Stimulated activated CD4-positive, alpha-beta T cell treated with anti-CD3 and anti-CD28 coated beads, Interleukin-1b, Interleukin-23, amount 100 ng/mL, for 48 hours (primary cell): Measurements from ENCODE around the gene SERTAD1.
"Not testable (repeated sequence)": the region's sequence is repeated elsewhere in the genome, so short reads cannot be mapped to it uniquely, and the experiment has no call there.

Source experiments
- DNase-seq: peaks from one replicate; pipeline ENCODE4 v3.0.0-alpha.2; 2020

SERTAD1 gene

DNA sequence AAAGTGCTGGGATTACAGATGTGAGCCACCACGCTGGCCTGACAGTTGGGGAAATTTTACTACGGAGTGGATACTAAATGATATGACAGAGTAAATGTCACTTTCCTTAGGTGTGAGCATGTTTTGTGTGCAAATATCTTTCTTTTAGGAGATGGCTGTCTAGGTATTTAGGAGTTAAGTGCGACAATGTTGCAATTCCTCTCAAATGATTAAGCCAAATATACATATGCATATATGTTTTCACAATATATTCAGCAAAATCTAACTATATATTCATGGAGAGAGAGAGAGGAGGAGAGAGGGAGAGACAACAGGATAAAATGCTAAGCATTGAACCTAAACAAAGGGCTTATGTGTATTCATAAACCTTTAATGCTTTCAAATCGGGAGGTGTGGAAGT is 23.7 kb upstream of the SERTAD1 start:
- DNase-seq, result no peak

DNA sequence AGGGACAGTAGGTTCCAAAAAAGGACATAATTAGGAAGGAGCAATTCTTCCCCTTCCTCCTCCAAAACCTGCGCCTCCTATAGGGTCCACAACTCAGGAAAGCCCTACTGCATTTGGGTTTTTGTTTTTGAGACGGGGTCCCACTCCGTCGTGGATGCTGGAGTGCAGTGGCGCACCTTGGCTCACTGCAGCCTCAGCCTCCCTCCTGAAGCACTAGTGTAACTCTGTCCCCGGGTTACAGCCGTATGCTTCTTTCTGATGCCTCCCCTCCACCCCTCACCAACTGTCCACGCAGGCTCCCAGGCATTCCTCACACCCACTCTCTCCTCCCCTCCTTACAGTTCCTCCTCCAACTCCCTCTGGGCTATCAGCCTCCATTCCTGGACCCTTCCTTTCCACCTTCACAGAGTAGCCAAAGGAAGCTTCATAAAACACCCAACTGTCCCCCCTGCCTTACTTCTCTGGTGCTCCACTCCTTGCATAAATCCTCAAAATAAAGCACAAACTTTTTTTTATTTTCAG is 20.5 kb upstream of the SERTAD1 start:
- DNase-seq, result no peak

DNA sequence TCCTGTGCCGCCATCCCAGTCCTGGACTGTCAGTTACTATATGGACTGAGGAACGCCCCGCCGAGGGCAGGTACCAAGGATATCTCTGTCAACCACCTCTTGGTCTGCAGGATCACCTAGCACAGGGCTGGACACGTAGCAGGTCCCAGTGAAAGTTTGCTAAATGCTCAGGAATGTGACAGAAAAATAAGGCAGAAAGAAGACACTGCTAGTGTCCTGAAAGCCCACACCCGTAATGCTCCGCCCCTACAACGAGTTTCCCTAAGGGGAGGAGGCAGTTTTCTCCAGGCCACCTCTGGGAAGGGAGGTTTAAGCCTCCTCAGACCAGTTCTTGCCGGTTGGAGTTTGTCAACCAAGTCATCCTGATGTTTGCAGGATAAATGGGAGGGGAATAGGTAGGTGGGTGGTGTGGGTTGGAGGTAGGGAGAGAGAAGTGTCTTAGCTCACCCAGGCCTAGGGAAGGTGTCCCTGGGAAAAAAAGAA is 20.0 kb upstream of the SERTAD1 start:
- no peak for DNase-seq

DNA sequence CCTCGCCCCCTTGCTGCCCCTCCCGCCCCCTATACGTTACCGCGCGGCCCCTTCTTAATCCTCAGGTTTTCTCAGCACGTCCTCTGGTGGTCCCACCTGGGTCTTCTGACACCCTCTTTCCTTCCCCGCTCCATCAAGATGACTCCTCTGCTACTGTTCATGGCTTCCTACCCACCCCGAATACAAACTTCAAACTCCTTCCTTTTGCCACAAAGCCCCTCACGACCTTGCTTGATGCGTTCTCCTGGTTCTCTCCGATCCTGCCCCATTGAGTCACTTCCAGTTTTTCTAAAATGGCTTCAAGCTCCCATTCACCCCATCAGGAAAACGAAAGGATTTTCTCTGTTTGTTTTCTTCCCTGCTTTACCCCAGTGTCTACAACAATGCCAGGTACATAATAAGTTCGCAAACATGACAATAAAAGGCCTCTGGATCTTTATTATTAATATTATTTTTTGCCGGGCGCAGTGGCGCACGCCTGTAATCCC is 19.1 kb upstream of the SERTAD1 start:
- DNase-seq, result no peak

DNA sequence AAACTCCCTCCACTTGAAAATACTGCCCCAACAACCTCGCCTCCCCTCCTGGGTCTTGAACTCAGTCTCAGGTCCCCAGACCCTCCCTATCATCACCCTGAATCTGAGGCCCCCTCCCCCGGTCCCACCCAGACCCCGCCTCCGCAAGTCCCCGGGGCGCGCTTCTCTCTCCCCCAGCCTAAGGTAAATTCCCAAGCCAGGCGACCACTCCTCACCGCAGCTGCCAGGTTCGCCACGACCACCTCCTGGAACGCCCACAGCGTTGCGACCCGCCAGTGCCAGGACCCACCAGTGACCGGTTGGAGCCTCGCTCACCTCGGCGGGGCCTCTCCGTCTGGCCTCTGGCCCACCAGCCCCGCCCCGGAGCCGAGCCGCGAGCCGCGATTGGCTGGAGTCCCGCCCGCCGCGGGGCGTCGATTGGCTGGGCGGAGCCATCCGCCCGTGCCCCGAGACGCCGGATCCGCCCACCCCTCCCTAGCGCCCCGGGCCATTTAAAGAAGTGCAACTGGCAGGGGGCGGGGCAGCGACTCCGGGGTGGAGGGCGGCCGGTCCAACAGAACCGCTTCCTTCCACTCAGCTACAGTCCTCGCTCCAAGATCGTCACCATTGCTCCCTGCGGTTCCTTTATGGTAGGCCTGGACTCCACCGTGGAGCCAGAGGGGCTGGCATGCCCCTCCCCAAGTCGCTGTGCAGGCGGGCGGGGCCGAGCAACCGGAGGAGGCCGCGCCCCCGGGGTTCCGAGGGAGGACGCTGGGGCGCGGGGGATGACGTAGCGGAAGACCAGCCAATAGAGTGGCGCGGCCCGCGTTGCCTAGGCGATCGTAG is 18.4 kb upstream of the SERTAD1 start, which contains the start of gene SERTAD3:
TSS of gene SERTAD3 (minus strand) at position 336 of the 825 bp plus-strand sequence. CDS start 2,255 bp downstream, outside the sequence.
- DNase-seq, result peak; percentile 96

DNA sequence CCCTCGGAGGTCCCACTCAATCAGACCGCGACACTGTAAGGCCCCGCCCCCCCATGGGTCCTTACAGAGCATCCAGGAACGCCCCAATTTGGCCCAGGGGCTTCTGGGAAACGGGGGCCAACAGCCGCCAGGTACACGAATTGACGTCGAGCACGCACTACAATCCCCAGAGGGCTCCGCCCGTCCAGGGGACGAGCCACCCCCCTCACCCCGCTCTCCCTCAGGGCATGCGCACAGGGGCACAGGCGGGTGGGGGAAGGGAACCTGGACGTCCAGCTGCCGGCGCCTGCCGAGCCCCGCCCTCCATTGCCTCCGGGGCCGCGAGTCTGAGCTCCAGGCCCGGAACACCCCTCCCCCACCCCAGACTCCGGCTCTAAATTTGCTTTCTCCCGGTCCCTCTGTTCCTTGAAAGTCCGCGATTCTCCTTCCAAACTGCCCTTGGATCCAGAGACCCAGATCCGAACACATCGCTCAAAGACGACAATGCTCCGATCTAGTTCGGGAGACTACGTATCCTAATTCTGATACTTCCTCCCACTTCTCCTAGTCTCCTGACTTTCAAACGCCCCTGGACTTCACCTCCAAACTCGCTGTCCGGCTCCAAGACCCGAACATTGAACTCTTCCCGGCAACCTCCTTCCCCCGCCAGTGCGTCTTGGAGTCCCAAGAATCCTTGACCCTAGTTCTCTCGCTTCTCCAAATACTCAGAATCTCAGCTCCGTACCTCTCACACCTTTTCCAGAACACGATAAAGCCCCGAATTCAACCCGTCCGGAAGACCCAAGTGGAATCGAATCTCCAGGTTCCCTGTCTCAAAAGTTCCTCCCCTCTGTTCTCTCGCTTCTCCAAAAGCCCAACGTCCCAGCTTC is 17.6 kb upstream of the SERTAD1 start:
- peak; percentile 100 for DNase-seq

DNA sequence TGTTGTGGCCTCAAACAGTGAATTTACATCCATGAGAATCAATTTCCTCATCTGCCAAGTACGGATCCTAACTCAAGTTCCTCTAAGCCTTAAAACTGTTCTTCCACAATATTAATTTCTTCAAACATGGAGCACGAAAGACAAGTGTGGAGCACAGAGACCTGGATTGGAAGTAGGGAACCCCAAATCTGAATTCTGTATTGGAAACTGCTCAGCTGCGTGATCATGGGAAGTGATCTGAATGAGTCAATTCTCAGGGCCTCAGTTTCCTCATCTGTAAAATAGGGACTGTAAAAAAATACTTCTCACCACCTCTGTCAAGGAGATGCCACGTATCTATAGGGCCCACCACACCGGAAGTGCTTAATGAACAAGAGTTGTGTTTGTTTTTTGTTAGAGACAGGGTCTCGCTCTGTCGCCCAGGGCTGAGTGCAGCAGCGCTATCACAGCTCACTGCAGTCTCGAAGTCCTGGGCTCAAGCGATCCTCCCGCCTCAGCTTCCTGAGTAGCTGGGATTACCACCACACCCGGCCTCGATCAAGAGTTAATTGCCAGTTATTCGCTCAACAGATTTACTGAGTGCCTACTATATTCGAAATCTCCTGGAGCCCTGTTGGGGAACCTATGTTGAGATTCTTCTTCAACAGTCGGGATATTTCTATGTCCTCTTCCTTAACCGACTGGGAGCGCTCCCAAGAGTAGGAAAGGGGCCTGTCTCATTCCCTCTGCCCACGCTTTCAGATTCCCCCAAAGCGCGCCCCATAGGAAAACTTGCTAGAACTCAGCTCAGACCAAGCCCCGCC is 16.7 kb upstream of the SERTAD1 start:
- no peak for DNase-seq

DNA sequence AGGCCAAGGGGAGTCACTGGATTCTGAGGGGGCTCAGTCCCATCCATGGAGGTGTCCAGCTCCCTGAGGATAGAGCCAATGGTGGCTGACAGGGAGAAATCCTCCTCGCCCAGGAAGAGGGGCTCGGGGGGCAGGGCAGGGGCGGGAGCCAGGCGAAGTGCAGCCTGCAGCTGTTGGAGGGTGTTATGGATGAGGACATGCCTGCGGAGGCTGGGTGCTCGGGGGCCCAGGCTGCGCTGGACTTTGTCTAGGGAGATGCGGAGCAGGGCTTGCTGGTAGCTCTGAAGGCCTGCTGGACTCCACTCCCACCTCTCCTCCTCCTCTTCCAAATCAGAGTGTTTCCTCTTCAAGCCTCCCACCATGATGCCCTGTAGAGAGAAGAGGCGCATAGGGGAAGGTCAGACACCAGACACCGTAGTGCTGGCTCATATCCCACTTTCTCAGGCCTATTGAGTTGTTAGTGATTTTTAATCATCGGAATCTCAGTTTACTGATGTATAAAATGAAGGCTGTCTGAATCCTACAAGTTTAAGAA is 16.0 kb upstream of the SERTAD1 start:
- no peak for DNase-seq

DNA sequence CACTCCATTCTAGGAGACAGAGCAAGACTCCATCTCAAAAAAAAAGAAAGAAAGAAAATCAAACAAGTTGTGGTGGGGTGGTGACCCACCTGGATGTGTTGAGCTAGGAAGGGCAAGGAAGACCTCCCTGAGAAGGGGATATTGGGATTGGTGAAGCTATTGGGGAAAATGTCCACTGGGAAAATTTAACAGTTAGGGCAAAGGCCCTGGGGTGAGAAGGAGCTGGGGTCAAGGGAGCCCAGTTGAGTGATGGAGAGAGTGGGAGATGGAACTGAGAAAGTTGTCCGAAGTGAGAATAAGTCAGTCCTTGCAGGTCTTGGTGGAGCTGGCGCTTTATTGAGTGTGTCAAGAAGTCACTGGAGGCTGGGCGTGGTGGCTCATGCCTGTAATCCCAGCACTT is 12.5 kb upstream of the SERTAD1 start:
- DNase-seq, result no peak

DNA sequence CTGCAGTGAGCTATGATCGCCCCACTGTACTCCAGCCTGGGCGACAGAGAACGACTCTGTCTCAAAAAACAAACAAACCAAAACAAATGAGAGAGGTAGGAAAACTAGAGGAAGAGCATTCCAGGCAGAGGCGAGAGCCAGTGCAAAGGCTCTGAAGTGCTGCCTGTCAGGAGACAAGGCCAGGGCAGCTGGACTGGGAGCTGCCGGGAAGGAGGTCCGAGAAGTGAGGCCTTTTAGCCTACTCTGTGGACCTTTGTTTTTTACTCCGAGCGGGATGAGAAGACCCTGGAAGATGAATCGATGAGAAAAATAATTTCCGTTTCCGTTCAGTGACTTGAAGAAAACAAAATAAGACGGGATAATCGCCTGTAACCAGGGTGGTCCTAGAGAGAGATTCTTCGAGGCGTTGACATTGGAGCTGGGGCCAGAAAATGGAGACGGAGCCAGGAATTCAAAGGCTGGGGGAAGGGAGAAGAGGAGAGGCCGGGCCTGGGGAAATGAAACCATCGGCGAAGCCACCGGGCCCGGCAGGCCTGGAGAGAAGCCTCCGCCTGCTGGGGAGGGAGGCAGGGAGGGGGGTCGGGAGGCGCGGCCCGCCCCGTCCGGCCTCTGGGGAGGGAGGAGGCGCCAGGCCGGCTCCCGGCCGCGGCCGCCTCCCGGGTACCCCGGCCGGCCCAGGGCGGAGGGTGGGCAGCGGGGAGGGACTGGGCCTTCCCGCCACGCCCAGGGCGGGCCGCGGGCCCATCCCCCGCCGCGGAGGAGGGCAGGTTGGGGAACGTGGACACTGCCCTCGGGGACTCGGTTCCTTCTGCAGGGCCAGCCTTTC is 7.8 kb upstream of the SERTAD1 start:
- DNase-seq, result peak; percentile 46

DNA sequence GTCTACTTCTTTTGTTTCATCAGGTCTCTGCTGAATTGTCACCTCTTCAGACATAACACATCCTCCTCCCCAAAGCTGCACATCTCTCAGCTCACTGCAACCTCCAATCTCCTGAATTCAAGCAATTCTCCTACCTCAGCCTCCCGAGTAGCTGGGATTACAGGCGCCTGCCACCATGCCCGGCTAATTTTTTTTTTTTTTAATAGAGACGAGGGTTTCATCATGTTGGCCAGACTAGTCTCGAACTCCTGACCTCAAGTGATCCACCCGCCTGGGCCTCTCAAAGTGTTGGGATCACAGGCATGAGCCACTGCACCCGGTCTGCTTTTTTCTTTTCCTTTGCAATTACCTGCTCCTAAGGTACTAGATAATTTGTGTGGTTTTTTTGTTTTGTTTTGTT is 7.0 kb upstream of the SERTAD1 start:
- not testable (repeated sequence) for DNase-seq

DNA sequence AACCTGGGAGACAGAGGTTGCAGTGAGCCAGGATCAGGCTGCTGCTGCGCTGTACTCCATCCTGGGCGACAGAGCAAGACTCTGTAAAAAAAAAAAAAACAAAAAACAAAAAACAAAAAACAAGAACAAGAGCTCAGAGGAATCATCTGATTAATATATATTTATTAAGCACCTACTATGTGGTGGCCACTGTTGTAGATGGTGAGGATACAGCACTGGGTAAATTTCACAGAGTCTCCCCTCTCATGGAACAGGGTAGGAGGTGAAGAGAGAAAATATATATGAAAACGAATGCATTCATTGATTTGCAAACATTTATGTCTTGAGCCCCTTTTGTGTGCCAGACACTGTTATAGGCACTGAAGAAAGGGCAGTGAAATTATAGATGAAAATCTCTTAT is 5.9 kb upstream of the SERTAD1 start:
- DNase-seq, result no peak

DNA sequence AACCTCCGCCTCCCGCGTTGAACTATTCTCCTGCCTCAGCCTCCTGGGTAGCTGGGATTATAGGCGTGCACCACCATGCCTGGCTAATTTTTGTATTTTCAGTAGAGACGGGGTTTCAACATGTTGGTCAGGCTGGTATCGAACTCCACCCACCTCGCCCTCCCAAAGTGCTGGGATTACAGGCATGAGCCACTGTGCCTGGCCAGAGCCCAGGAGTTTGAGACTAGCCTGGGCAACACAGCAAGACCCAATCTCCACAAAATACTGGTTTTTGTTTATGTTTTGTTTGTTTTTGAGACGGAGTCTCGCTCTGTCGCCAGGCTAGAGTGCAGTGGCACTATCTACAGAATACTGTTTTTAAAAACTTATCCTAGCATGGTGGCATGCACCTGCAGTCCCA is 4.5 kb upstream of the SERTAD1 start:
- not testable (repeated sequence) for DNase-seq

DNA sequence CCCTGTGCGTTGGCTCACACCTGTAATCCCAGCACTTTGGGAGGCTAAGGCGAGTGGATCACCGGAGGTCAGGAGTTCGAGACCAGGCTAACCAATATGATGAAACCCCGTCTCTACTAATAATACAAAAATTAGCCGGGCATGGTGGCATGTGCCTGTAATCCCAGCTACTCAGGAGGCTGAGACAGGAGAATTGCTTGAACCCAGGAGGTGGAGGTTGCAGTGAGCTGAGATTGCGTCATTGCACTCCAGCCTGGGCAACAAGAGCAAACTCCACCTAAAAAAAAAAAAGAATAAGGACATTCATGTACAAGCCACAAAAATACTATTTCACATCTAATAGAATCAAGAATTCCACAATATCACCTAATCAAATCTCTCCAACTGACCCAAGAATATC is 2.4 kb upstream of the SERTAD1 start:
- not testable (repeated sequence) for DNase-seq

DNA sequence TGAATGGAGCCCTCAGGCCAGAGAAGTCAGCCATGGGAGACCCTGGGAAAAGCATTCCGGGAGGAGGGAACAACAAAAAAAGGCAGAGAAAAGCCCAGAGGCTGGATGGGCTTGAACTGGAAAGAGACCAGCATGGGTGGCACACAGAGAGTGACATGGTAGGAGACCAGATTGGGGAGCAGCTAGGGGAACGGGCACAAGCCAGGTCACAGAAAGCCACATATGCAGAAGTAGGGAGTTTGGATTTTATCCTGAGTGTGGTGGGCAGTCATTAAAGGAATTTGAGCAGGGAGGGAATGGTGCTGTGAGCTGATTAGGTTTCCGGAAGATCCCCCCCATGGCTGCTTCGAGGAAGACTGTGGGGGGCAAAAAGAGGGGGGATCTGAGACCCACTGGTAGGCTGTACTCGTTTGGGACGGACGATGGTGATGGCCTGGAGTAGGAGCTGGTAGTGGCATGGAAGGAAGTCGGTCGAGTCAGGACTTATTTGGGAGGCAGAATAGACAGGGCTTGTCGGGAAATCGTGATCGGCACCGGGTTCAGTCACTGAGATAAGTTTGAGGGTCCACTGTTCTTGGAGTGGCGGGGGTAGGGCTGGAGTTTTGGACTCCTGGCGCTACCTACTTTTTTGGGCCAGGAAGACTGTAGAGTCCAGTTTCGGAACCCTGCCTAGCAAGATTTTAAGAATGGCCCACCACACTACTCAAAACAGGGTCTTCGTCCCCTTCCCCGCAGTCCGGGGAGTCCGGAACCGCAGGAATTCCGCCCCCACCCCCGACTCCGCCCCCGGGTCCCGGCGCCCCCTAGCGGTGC is 949 bp downstream of the SERTAD1 start:
- DNase-seq, result no peak

DNA sequence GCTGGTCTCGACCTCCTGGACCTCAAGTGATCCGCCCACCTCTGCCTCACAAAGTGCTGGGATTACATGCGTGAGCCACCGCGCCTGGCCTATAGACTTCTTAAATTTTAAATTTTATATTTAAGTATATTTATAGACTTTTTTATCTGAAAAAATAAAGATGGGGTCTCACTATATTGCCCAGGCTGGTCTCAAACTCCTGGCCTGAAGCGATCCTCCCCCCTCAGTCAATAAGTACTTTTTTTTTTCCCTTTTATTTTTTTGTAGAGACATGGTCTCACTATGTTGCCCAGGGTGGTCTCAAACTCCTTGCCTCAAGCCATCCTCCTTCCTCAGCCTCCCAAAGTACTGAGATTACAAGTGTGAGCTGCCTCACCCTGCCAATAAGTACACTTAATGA is 1.9 kb downstream of the SERTAD1 start:
- DNase-seq, result no peak

DNA sequence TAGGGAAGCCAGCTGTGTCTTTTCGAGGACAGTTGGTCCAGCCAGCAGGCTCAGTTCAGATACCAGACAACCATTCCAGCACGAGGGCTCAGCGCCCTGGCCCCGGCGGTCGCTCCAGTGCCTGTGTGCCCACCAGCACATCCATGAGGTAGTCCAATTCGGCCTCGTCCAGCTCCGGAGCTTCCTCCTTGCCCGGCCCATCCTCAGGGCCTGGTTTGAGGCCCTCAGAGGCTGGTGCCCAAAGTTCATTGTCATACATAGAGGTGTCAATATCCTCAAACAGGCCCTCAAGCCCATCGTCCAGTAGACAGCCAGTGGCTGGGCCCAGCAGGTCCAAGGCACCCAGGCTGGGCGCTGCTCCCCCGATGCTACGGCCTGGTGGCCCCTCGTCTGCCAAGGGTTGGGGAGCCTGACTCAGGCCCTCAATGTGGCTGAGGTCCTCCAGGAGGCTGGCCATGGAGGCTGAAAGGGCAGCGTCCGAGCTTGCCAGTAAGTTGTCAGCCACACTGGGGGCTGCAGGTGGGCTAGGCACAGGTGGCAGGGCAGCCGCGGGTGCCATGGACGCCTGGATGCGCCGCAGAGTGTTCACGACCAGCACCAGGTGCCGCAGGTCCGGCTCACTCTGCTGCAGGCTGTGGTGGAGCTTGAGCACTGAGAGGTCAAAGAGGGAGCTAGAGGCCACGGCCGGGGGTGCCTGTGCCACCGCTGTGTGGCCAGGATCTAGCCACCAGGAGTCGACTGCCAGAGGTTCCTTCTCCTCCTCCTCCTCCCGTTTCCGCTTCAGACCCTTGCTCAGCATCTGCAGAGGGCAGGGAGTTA is 2.8 kb downstream of the SERTAD1 start:
- no peak for DNase-seq

DNA sequence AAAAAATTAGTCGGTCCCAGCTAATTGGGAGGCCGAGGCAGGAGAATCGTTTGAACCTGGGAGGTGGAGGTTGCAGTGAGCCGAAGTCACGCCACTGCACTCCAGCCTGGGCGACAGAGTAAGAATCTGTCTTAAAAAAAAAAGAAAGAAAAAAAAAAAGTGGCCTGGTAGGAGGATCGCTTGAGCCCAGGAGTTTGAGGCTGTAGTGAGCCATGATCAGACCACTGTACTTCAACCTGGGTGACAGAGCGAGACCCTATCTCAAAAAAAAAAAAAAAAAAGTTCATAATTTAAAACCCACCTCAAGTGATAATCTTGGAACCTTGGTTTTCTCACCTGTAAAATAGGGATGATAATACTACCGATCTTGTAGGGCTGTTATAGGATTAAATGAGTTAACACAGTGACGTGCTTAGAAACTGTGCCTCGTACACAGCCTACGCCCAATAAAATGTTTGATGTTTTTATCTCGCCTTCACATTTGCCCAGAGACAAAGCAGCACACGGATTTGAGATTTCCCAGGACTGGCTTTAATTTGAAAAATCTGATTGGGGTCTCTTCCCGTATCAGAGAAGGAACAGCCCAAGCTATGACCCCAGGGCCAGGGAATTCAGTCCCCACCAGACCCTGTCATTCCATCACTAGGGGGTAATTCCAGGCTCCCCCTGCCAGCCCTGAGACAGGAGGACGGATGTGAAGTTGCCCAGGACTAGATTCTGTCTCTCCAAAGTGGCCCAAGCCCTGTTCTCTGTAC is 3.6 kb downstream of the SERTAD1 start:
- DNase-seq, result no peak
